K562 (cell line): ENCODE measurements around the gene FRMD4A. TPM values are rescaled to one million over a fixed set of nuclear protein-coding genes. Genes with fewer than 3 reads are reported as not detected.

Experiments
- IRF9 ChIP-seq: fragments of 450-650 bp; IDR thresholded peaks from 2 replicates; pipeline ENCODE4 v1.6.1; 2016; ENCODE audit warnings: missing biosample characterization, missing genetic modification characterization
- MGA ChIP-seq: fragments of 450-650 bp; IDR thresholded peaks from 2 replicates; pipeline ENCODE4 v1.6.1; 2016; ENCODE audit warnings: mild to moderate bottlenecking, moderate library complexity
- NCOA6 ChIP-seq: fragments of 450-650 bp; IDR thresholded peaks from 2 replicates; pipeline ENCODE4 v1.6.1; 2017; ENCODE audit warnings: mild to moderate bottlenecking
- SRSF1 ChIP-seq: fragments of 200-400 bp; formaldehyde crosslinking; IDR thresholded peaks from 2 replicates; pipeline ENCODE4 v1.6.1; 2017; ENCODE audit warnings: mild to moderate bottlenecking, low read depth, low read length, moderate library complexity
- TSHZ1 ChIP-seq: fragments of 250-450 bp; sonication (Bioruptor Pico); IDR thresholded peaks from 2 replicates; pipeline ENCODE4 v1.4.0; 2020; ENCODE audit warnings: mild to moderate bottlenecking, moderate library complexity
- ZBTB8A ChIP-seq: fragments of 450-650 bp; IDR thresholded peaks from 2 replicates; pipeline ENCODE4 v1.6.1; 2018; ENCODE audit warnings: mild to moderate bottlenecking, moderate library complexity; ENCODE audit not compliant: partially characterized antibody
- ZC3H4 ChIP-seq: sonication (generic); formaldehyde crosslinking; IDR thresholded peaks from 2 replicates; pipeline ENCODE4 v1.9.0; 2021; ENCODE audit warnings: missing genetic modification reagents, borderline replicate concordance
- ZNF764 ChIP-seq: fragments of 250-450 bp; sonication (Bioruptor Pico); IDR thresholded peaks from 2 replicates; pipeline ENCODE4 v1.4.0; 2020; ENCODE audit warnings: low read depth, mild to moderate bottlenecking, moderate library complexity
- polyA plus RNA-seq, 8 experiments: library from polyadenylated mRNA; depleted of rRNA in 4 of 8; stranded (reverse) in 5 of 8; unstranded in 3 of 8; fragments of >200 nt; fragmentation: Nextera tagmentation in 2 of 8; fragmentation: Illumina TruSeq in 1 of 8; extraction: Ambion mirVana in 2 of 8; extraction: Trizol in 1 of 8; gene quantifications; 2 replicates each; pipeline versions ENCODE4 v1.2.1 to v1.2.3, GENCODE V29; 2011 to 2014; ENCODE audit warnings: inconsistent platforms in 1 of 8, missing spikeins in 1 of 8
- total RNA-seq, 7 experiments: library from RNA; depleted of rRNA in 6 of 7; stranded (reverse); fragments of >200 nt in 6 of 7; fragmentation: Illumina TruSeq in 2 of 7; extraction: Trizol in 2 of 7; gene quantifications; 2 replicates each; pipeline versions ENCODE4 v1.2.1 to v1.2.3, GENCODE V29; 2011 to 2021; ENCODE audit warnings: low replicate concordance in 1 of 7

The FRMD4A gene
- total and polyA plus RNA-seq, 9 of the 15 experiments (the other 6 are each of a cell fraction or from before 2014, with no cell fraction given): 0.80 to 5.2 (median 3.0) TPM

- TF ChIP-seq MGA: no peak
- no peak for TF ChIP-seq ZNF764 (CRISPR knock-in tag)
- TF ChIP-seq IRF9 (tag): no peak
- no peak for TF ChIP-seq TSHZ1 (CRISPR knock-in tag)
- no peak for TF ChIP-seq ZBTB8A
- TF ChIP-seq NCOA6: no peak
- no peak for TF ChIP-seq ZC3H4 (CRISPR knock-in tag)
- no peak for TF ChIP-seq SRSF1
Measured at GRCh38 chr10:14191871-14192270, 138.9 kb downstream of the FRMD4A start (continued).
